SW 1271 (cell line): Measurements from ENCODE around the gene AIP.

ENCODE experiments used
- DNase-seq, 2 experiments: peaks; one replicate each; lab custom pipeline; 2025; lab: John Stamatoyannopoulos, UW

The AIP gene

GRCh38 chr11:67493548-67494370, 10.9 kb downstream of the AIP start:
- no peak for DNase-seq

GRCh38 chr11:67494371-67495233, 11.8 kb downstream of the AIP start:
- no peak for DNase-seq

- no peak for DNase-seq
Observed at GRCh38 chr11:67495234-67496005, 12.6 kb downstream of the AIP start.

GRCh38 chr11:67496113-67496512, 13.3 kb downstream of the AIP start:
- DNase-seq, result no peak

- no peak for DNase-seq
Observed at GRCh38 chr11:67497656-67498291, 14.9 kb downstream of the AIP start.

- DNase-seq, result no peak
Observed at GRCh38 chr11:67498544-67498972, 15.7 kb downstream of the AIP start.

GRCh38 chr11:67499808-67500483, 17.1 kb downstream of the AIP start:
- no peak for DNase-seq

- DNase-seq, result no peak
Observed at GRCh38 chr11:67500484-67500821, 17.6 kb downstream of the AIP start.

- DNase-seq, result no peak
Observed at GRCh38 chr11:67500831-67501715, 18.2 kb downstream of the AIP start.

GRCh38 chr11:67501854-67502253, 19.0 kb downstream of the AIP start:
- no peak for DNase-seq

- DNase-seq, result no peak
Observed at GRCh38 chr11:67502328-67502979, 19.6 kb downstream of the AIP start.

- DNase-seq, result no peak
Observed at GRCh38 chr11:67503119-67504004, 20.5 kb downstream of the AIP start.

GRCh38 chr11:67504005-67504949, 21.5 kb downstream of the AIP start:
- peak in 1 of 2 experiments; percentile 35 for DNase-seq

- DNase-seq, result peak; percentile 34 to 58
Observed at GRCh38 chr11:67504950-67505581, 22.2 kb downstream of the AIP start, which contains the start of gene PITPNM1. PITPNM1 (minus strand) TSS chr11:67505363; CDS start chr11:67504180, 1,183 bp downstream.

- peak; percentile 95 for DNase-seq
Observed at GRCh38 chr11:67505605-67506396, 23.0 kb downstream of the AIP start.

GRCh38 chr11:67506426-67507051, 23.7 kb downstream of the AIP start:
- no peak for DNase-seq
